ENCODE measurements around the gene MDFIC. TPM values are rescaled to one million over a fixed set of nuclear protein-coding genes. Genes with fewer than 3 reads are reported as not detected.
A peak's percentile ranks its signal among the peaks of the same experiment; 100 is the strongest.

MDFIC gene
- total RNA-seq, 1 donor from 2014 or later: 7.1 TPM

GRCh38 chr7:115032715-115033703, 111.1 kb downstream of the MDFIC start:
- no peaks in the 10 kb centered on the region for H3K9me3 Mint-ChIP-seq
- no peaks in the 10 kb centered on the region for H3K27me3 Mint-ChIP-seq (ENCODE audit: insufficient read depth, low read depth)
- Histone ChIP-seq H3K9ac (no peak overlapping the region), H3K4me2 (no peak overlapping the region), H3K27ac (no peak overlapping the region), H3K4me3 (no peak overlapping the region), H3K4me1 (peaks cover 6% of the 10 kb centered on the region), H3K27me3 (peaks cover 10% of the 10 kb centered on the region), H2AFZ (replicated peaks) (no peak overlapping the region), H3K9me3 (ENCODE audit: low read depth) (no peaks in the 10 kb centered on the region), H3K36me3 (no peaks in the 10 kb centered on the region), H3K79me2 (ENCODE audit: low read depth) (no peaks in the 10 kb centered on the region), H3F3A (ENCODE audit: low read depth) (no peaks in the 10 kb centered on the region), H4K20me1 (ENCODE audit: low read depth) (no peaks in the 10 kb centered on the region)
- H3K36me3 Mint-ChIP-seq: no peaks in the 10 kb centered on the region
- no peak for DNase-seq (ENCODE audit: low spot score)
- H3K27ac Mint-ChIP-seq: no peak overlapping the region
- peak; percentile 19 for TF ChIP-seq CTCF (IDR thresholded peaks at IDR 0.05)
- no peak for TF ChIP-seq EZH2 (IDR thresholded peaks at IDR 0.05)
- H3K4me3 Mint-ChIP-seq: no peak overlapping the region
- peaks cover 14% of the 10 kb centered on the region for H3K4me1 Mint-ChIP-seq

- Histone ChIP-seq H3K9ac (no peak overlapping the region), H2AFZ (replicated peaks) (no peak overlapping the region), H3K4me2 (no peak overlapping the region), H3K36me3 (no peaks in the 10 kb centered on the region), H3K4me3 (no peak overlapping the region), H4K20me1 (ENCODE audit: low read depth) (no peaks in the 10 kb centered on the region), H3K4me1 (peaks cover 6% of the 10 kb centered on the region), H3K9me3 (ENCODE audit: low read depth) (no peaks in the 10 kb centered on the region), H3F3A (ENCODE audit: low read depth) (no peaks in the 10 kb centered on the region), H3K27ac (no peak overlapping the region), H3K79me2 (ENCODE audit: low read depth) (no peaks in the 10 kb centered on the region), H3K27me3 (peaks cover 10% of the 10 kb centered on the region)
- Mint-ChIP-seq H3K4me1 (peaks cover 14% of the 10 kb centered on the region), H3K36me3 (no peaks in the 10 kb centered on the region), H3K4me3 (no peak overlapping the region), H3K9me3 (no peaks in the 10 kb centered on the region), H3K27ac (no peak overlapping the region), H3K27me3 (ENCODE audit: insufficient read depth, low read depth) (no peaks in the 10 kb centered on the region)
- TF ChIP-seq EZH2phosphoT487 (IDR thresholded peaks at IDR 0.05): no peak
- TF ChIP-seq CTCF (IDR thresholded peaks at IDR 0.05): no peak
- no peak for TF ChIP-seq EZH2 (IDR thresholded peaks at IDR 0.05)
- no peak for DNase-seq (ENCODE audit: low spot score)
Observed at GRCh38 chr7:115033917-115034459, 112.1 kb downstream of the MDFIC start.

GRCh38 chr7:115034515-115034914, 112.6 kb downstream of the MDFIC start:
- TF ChIP-seq CTCF (IDR thresholded peaks at IDR 0.05): no peak
- TF ChIP-seq EZH2 (IDR thresholded peaks at IDR 0.05): no peak
- TF ChIP-seq EZH2phosphoT487 (IDR thresholded peaks at IDR 0.05): no peak
- Mint-ChIP-seq H3K27ac (no peak overlapping the region), H3K27me3 (ENCODE audit: insufficient read depth, low read depth) (no peaks in the 10 kb centered on the region), H3K9me3 (no peaks in the 10 kb centered on the region), H3K36me3 (no peaks in the 10 kb centered on the region), H3K4me1 (peaks cover 14% of the 10 kb centered on the region), H3K4me3 (no peak overlapping the region)
- peaks cover 10% of the 10 kb centered on the region for H3K27me3 ChIP-seq
- H4K20me1 ChIP-seq (ENCODE audit: low read depth): no peaks in the 10 kb centered on the region
- no peaks in the 10 kb centered on the region for H3K36me3 ChIP-seq
- peaks cover 6% of the 10 kb centered on the region for H3K4me1 ChIP-seq
- H3F3A ChIP-seq (ENCODE audit: low read depth): no peaks in the 10 kb centered on the region
- no peak overlapping the region for H3K9ac ChIP-seq
- no peaks in the 10 kb centered on the region for H3K9me3 ChIP-seq (ENCODE audit: low read depth)
- no peak overlapping the region for H3K27ac ChIP-seq
- no peak overlapping the region for H3K4me2 ChIP-seq
- H3K4me3 ChIP-seq: no peak overlapping the region
- H3K79me2 ChIP-seq (ENCODE audit: low read depth): no peaks in the 10 kb centered on the region
- no peak for DNase-seq (ENCODE audit: low spot score)
- no peak overlapping the region for H2AFZ ChIP-seq (replicated peaks)
